HG03575 (cell line): ENCODE data around the gene CTBP2.
"Not testable (repeated sequence)": the region's sequence is repeated elsewhere in the genome, so short reads cannot be mapped to it uniquely, and the experiment has no call there.

Source experiments
- ATAC-seq: cut with Tn5 transposase; IDR thresholded peaks from one replicate; pipeline ENCODE4 v1.9.1; 2021; ENCODE audit not compliant: unreplicated experiment, insufficient number of reproducible peaks, low FRiP score; ENCODE audit errors: extremely low read depth

CTBP2 gene

DNA sequence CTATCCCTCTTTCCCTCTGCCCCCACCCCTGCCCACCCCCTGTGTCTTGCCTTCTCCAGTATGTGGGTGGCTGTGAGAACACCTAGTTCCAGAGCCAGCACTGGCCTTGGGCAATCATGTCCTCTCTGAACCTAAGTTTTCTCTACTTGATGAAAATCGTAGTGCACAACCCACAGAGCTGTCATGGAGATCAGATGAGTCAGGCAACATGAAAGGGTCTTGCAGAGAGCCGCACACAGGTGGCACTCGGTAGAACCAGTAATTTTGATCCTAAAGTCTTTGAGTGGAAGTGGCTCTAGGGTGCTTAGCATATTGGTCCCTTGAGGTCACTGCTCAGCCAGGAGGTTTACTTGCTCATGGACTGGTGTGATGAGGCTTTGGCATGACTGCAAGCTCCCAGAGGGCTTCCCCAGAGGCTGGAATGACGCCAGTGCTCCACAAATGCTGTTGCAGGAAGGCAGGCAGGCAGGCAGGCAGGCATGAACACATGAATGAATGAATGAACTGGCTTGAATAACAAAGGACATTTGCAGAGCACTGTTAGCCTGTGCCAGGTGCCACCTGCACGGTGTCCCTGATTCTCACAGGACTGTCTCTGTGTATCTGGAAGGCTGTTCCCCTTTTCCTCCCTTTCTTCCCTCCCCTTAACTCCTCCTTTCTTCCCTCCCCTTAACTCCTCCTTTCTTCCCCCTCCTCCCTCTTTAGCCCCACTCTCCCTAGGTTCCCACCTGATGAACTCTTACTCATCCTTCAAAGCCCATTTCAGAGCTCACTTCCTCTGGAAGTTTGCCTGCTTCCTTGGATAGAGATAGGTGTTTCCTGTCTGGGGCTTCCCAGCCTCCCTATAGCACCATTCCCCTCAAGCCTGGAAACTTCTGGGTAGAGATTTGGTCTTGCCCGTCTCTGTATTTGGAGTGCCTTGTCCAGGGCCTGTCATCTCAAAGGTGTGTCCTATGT, 27.2 kb upstream of the CTBP2 start:
- no peak for ATAC-seq

DNA sequence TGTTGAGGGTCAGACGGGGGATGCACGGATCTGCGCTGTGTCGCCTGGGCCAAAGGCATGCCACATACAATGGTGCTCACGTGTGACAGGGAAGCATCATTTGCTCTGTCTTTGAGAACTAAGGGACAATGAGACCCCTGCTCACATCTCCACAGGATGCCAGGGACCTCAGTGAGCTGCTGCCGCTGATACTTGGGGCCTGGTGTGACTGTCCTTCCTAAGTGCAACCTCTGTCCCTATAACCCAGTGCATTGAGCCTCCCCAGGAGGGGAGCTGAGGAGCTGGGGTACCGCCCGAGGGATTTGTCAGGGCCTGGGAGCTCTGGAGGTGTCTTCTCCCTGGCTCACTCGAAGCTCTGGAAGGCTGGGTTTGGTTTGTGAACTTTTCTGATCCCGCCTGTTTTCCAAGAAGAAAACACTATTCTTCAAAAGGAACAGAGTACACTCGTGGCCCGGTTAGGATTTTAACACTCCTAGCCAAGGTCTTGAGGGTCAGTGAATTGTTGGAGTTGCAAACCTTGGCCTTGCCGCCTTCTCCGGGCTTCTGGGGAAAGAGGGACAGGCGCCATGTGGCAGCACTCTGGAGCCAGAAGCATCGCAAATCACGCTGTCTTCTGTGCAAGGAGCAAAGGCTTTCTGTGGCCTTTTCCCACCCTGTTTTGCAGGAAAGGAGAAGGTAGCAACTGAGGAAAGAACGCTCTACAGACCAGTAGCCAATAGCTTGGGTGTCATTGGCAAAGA, 26.2 kb upstream of the CTBP2 start:
- no peak for ATAC-seq

GRCh38 chr10:125179107-125179506, 18.7 kb upstream of the CTBP2 start:
- ATAC-seq, result not testable (repeated sequence)

DNA sequence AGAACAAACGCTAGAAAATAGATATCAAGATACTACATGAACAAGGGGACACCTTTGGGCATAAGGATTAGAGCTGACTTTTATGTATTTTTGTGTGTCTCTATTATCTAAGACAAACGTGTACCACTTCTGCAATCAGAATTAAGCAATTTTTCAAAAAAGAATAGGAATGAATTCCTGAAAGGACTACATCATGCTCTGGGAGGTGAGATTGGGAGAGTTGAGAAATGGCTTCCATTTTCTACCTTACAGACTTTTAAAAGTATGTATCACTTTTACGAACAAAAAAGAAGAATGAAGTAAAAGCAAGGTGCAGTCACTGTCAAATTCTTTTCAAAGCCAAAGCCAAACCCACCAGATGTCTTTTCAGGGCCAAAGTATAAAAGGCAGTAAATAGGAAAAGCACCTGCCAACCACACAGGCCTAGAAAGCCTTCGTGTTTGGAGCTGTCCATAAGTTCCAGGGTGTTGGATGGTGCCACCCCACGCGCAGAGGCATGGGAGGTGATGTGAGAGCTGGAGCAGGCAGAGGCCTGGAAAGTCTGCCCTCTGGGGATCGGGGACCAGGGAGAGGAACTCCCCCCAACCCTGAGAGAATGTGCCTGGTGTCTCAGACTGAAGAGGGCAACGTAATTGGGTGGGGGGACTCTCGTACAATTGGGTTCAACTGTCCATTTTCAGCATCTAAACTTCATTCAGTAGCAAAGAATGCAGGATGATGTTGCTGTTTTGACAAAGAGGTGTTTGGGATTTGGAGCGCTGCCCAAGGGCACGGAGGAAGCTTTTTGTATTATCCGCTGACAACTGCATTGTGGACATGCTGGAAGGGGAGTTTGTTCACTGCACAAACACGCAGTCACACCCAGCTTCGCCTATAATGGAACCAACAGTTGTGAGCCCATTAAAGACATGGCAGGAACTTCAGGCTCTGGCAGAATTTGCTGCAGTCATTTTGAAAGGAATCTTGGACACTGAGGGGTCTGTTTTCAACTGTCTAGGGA, 17.6 kb upstream of the CTBP2 start:
- ATAC-seq, result no peak

DNA sequence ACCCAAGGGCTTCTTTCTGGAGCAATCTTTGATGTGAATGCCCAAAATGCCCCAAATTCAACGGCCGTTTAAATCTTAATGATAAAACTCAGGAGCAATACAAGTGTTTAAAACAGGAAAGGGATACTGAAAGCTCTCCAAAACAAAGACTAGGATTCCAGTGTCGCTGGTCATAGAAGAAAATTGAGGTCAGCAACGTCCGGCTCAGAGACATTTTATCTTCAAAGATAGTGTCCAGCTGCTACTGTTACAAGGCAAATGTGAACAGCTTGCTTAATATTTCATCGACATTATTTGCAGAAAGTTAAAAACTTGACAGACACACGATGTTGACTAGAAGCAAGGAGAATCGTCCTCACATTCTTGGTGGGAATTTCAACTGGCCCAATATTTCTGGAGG, 15.4 kb upstream of the CTBP2 start:
- ATAC-seq, result no peak

DNA sequence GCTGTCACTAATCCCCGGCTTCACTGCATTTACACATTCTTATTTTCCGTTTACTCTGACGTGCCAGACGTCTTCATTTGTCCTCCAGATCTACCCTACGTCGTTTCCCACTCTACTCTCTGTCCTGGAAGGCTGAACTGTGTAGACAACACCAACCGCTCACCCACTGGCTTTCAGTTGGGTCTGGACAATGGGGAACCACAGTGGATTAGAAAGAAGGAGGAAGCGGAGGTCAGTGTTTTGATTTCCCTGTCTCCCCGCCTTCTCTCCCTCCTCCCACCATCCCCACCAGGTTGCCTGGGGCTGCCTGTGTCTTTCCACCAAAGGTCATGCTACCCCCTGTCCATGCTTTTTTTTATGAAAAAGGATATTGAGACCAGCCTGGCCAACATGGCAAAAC, 14.0 kb upstream of the CTBP2 start:
- no peak for ATAC-seq

- no peak for ATAC-seq
These were observed 12.3 kb upstream of the CTBP2 start for GRCh38 chr10:125172694-125173093.

GRCh38 chr10:125171402-125172306, 11.3 kb upstream of the CTBP2 start:
- no peak for ATAC-seq

DNA sequence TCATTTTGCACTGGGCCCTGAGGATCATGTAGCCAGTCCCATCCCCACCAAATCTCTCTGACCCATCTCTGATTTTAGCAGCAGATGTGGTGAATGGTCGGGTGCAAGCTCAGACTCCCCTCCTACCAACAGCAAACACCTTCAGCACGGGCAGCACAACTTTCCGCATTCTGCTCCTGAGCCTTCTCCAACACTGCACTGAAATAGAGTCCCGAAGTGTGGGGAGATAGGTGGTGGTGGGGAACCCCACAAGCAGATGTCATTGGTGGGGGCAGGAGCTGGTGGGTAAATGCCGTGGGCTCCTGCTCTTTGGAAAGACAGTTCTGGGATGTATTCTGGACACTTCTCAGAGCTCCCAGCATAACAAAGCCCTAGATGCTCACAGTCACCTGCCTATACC, 9.6 kb upstream of the CTBP2 start:
- no peak for ATAC-seq

DNA sequence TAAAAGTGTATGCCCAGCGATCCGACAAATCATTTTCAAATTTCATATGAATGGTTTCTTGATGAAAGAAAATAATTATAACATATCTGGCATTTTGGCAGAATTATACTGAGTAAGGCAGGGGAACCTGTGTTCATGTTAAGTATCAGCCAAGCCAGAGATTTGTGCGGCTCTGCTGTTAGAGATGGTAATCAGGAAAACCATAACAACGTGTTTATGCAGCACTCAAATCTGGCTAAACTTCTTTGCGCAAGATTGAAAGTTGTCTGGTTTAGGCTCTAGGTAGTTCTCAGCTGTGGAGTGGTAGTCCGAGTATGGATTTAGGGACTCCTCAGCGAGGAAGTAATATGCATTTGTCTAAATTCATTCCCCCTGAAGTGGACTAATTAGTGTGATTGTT, 8.9 kb upstream of the CTBP2 start:
- no peak for ATAC-seq

DNA sequence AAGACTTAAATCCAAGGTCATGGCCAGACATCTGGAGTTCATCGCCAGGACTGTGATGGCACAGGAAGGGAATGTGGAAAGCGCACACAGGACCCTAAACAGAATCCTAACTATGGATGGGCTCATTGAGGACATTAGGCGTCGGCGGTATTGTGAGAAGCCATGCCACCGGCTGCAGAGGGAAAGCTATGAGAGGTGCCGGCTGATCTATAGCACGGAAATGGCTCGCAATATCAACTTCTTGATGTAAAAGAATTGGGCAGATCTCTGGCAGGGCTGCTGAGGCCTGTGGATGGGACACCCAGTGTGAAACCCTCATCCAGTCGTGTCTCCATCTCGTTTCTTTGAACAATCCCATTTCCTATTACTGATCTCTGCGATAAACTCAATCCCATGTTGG, 6.3 kb upstream of the CTBP2 start:
- no peak for ATAC-seq

- ATAC-seq, result no peak
These were observed 5.5 kb upstream of the CTBP2 start for GRCh38 chr10:125165584-125166573.

- ATAC-seq, result no peak
These were observed 4.1 kb upstream of the CTBP2 start for GRCh38 chr10:125164421-125164820.

GRCh38 chr10:125163803-125164202, 3.4 kb upstream of the CTBP2 start:
- no peak for ATAC-seq

- ATAC-seq, result not testable (repeated sequence)
These were observed 2.9 kb upstream of the CTBP2 start for GRCh38 chr10:125163312-125163711.

GRCh38 chr10:125162120-125162931, 2.0 kb upstream of the CTBP2 start:
- no peak for ATAC-seq
